ENCODE data around the gene VMP1. TPM values are rescaled to one million over a fixed set of nuclear protein-coding genes. Genes with fewer than 3 reads are reported as not detected.
A peak's percentile ranks its signal among the peaks of the same experiment; 100 is the strongest.

VMP1 gene
- total and polyA plus RNA-seq, 2 of the 13 experiments (the other 11 are each of a cell fraction or from before 2014, with no cell fraction given) = 186 to 271 TPM

GRCh38 chr17:59853168-59853918 lies 145.9 kb downstream of the VMP1 start (continued):
- TF ChIP-seq, protein P1, sequence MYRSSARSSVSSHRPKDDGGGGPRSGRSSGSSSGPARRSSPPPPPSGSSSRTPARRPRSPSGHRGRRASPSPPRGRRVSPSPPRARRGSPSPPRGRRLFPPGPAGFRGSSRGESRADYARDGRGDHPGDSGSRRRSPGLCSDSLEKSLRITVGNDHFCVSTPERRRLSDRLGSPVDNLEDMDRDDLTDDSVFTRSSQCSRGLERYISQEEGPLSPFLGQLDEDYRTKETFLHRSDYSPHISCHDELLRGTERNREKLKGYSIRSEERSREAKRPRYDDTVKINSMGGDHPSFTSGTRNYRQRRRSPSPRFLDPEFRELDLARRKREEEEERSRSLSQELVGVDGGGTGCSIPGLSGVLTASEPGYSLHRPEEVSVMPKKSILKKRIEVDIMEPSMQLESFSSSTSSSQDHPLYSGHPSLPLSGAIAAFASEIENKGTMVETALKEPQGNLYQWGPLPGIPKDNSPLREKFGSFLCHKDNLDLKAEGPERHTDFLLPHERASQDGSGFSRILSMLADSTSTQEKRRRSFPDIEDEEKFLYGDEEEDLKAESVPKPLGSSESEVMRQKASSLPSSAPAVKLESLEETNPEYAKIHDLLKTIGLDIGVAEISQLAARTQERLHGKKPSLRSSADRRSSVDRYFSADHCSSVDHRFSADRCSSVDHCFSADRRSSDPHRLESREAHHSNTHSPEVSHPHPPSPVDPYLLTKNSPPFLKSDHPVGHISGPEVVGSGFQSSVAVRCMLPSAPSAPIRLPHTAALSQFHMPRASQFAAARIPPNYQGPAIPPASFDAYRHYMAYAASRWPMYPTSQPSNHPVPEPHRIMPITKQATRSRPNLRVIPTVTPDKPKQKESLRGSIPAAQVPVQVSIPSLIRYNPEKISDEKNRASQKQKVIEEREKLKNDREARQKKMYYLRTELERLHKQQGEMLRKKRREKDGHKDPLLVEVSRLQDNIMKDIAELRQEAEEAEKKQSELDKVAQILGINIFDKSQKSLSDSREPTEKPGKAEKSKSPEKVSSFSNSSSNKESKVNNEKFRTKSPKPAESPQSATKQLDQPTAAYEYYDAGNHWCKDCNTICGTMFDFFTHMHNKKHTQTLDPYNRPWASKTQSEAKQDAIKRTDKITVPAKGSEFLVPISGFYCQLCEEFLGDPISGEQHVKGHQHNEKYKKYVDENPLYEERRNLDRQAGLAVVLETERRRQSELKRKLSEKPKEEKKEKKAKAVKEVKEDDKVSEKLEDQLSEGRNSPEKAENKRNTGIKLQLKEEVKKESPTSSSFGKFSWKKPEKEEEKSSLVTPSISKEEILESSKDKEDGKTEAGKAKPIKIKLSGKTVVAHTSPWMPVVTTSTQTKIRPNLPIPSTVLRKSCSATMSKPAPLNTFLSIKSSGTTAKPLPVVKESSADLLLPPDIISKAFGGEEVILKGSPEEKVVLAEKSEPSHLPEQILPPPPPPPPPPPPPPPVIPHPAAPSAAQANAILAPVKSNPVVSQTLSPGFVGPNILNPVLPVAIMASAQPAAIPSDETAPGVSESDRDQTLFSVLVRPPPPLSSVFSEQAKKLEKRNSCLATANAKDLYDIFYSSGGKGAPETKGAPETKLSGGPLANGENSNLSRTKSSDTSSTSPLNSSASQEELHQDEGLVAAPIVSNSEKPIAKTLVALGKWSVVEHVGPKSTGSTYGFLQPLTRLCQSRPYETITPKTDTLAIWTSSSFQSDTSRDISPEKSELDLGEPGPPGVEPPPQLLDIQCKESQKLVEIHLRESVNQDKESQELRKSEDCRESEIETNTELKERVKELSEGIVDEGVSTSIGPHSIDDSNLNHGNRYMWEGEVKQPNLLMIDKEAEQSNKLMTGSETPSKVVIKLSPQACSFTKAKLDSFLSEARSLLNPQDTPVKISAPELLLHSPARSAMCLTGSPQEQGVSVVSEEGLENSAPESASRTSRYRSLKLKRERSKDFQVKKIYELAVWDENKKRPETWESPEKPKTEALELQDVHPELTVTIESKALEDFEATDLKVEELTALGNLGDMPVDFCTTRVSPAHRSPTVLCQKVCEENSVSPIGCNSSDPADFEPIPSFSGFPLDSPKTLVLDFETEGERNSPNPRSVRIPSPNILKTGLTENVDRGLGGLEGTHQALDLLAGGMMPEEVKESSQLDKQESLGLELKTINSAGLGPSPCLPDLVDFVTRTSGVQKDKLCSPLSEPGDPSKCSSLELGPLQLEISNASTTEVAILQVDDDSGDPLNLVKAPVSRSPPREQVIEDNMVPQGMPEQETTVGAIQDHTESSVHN (CRISPR knock-in tag; IDR thresholded peaks at IDR 0.05) = no peak
- peak; percentile 21; the same call in 1 of the 2 replicates for TF ChIP-seq ZSCAN25 (CRISPR knock-in tag; IDR thresholded peaks at IDR 0.05)
- TF ChIP-seq ZBTB20 (CRISPR knock-in tag; IDR thresholded peaks at IDR 0.05; ENCODE audit: borderline replicate concordance, low read depth) = peak; percentile 97
- no peak for TF ChIP-seq SP1 (IDR thresholded peaks at IDR 0.05)
- TF ChIP-seq SP1 (CRISPR knock-in tag; IDR thresholded peaks at IDR 0.05) = peak; percentile 38; the same call in 1 of the 2 replicates
- TF ChIP-seq ZNF235 (CRISPR knock-in tag; IDR thresholded peaks at IDR 0.05; ENCODE audit: borderline replicate concordance) = 0 out of 2 replicates have a peak, but pooled peaks have one; percentile 28
- no peak for TF ChIP-seq SMARCE1 (IDR thresholded peaks at IDR 0.05; ENCODE audit: borderline replicate concordance)
- peak; percentile 49; the same call in 1 of the 2 replicates for TF ChIP-seq HIVEP1 (CRISPR knock-in tag; IDR thresholded peaks at IDR 0.05)
- TF ChIP-seq ZNF124 (CRISPR knock-in tag; IDR thresholded peaks at IDR 0.05) = peak; percentile 86
- peak; percentile 80; the same call in 1 of the 2 replicates for TF ChIP-seq ESRRA (CRISPR knock-in tag; IDR thresholded peaks at IDR 0.05; ENCODE audit: low read depth)
- TF ChIP-seq, protein P2, sequence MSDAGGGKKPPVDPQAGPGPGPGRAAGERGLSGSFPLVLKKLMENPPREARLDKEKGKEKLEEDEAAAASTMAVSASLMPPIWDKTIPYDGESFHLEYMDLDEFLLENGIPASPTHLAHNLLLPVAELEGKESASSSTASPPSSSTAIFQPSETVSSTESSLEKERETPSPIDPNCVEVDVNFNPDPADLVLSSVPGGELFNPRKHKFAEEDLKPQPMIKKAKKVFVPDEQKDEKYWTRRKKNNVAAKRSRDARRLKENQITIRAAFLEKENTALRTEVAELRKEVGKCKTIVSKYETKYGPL (CRISPR knock-in tag; IDR thresholded peaks at IDR 0.05) = no peak
- no peak for TF ChIP-seq ZNF780A (CRISPR knock-in tag; IDR thresholded peaks at IDR 0.05)
